HepG2 (cell line): Measurements from ENCODE around the gene NPW. TPM values are rescaled to one million over a fixed set of nuclear protein-coding genes. Genes with fewer than 3 reads are reported as not detected.

Experiments
- AFF4 ChIP-seq: sonication (generic); formaldehyde crosslinking; IDR thresholded peaks from 2 replicates; pipeline ENCODE4 v1.4.0; 2020; ENCODE audit warnings: missing genetic modification reagents
- ATAD3A ChIP-seq: sonication (generic); formaldehyde crosslinking; IDR thresholded peaks from 2 replicates; pipeline ENCODE4 v1.4.0; 2020; ENCODE audit warnings: missing genetic modification reagents
- KDM5A ChIP-seq: fragments of 200-600 bp; sonication (generic); IDR thresholded peaks from 2 replicates; pipeline ENCODE4 v1.7.0; 2018; ENCODE audit warnings: antibody characterized with exemption, mild to moderate bottlenecking, low read length, borderline replicate concordance
- MATR3 ChIP-seq: sonication (generic); formaldehyde crosslinking; IDR thresholded peaks from 2 replicates; pipeline ENCODE4 v1.4.0; 2020; ENCODE audit warnings: missing genetic modification reagents
- NFYC ChIP-seq: IDR thresholded peaks from 2 replicates; pipeline ENCODE4 v1.6.1; 2016; ENCODE audit warnings: missing genetic modification reagents, missing compliant biosample characterization
- NR0B2 ChIP-seq: sonication (generic); formaldehyde crosslinking; IDR thresholded peaks from 2 replicates; pipeline ENCODE4 v1.4.0; 2020; ENCODE audit warnings: mild to moderate bottlenecking, missing genetic modification reagents
- PLRG1 ChIP-seq: fragments of 450-650 bp; conservative IDR thresholded peaks from 2 replicates; pipeline ENCODE4 v1.6.1; 2016
- SOX6 ChIP-seq, 2 experiments: fragments of 450-650 bp in 1 of 2; sonication (generic) in 1 of 2; formaldehyde crosslinking in 1 of 2; IDR thresholded peaks; 2 replicates each; pipeline versions ENCODE4 v1.4.0 to v1.6.1; 2017 to 2020; ENCODE audit warnings: antibody characterized with exemption in 1 of 2, mild to moderate bottlenecking in 1 of 2, missing genetic modification reagents in 1 of 2
- TBX2 ChIP-seq: sonication (generic); formaldehyde crosslinking; IDR thresholded peaks from 2 replicates; pipeline ENCODE4 v1.5.0; 2020; ENCODE audit warnings: missing genetic modification reagents, mild to moderate bottlenecking, borderline replicate concordance
- TBX3 ChIP-seq: fragments of 450-650 bp; IDR thresholded peaks from 2 replicates; pipeline ENCODE4 v1.6.1; 2017; ENCODE audit warnings: antibody characterized with exemption, mild to moderate bottlenecking, inconsistent platforms, borderline replicate concordance
- TFDP1 ChIP-seq: IDR thresholded peaks from 2 replicates; pipeline ENCODE4 v1.6.1; 2016; ENCODE audit warnings: missing compliant biosample characterization, missing genetic modification reagents, borderline replicate concordance
- TSC22D2 ChIP-seq: sonication (generic); formaldehyde crosslinking; IDR thresholded peaks from 2 replicates; pipeline ENCODE4 v1.5.1; 2020; ENCODE audit warnings: missing genetic modification reagents, mild to moderate bottlenecking, borderline replicate concordance
- ZBTB3 ChIP-seq: sonication (generic); formaldehyde crosslinking; IDR thresholded peaks from 2 replicates; pipeline ENCODE4 v1.4.0; 2020; ENCODE audit warnings: low read depth, mild to moderate bottlenecking, moderate library complexity, missing genetic modification reagents, borderline replicate concordance
- ZNF547 ChIP-seq: sonication (generic); formaldehyde crosslinking; IDR thresholded peaks from 2 replicates; pipeline ENCODE4 v1.5.1; 2020; ENCODE audit warnings: mild to moderate bottlenecking, missing genetic modification reagents
- ZNF691 ChIP-seq: sonication (generic); formaldehyde crosslinking; IDR thresholded peaks from 2 replicates; pipeline ENCODE4 v1.4.0; 2020; ENCODE audit warnings: missing genetic modification reagents, low read depth, mild to moderate bottlenecking, borderline replicate concordance
- ZNF776 ChIP-seq: sonication (generic); formaldehyde crosslinking; IDR thresholded peaks from 2 replicates; pipeline ENCODE4 v1.4.0; 2020; ENCODE audit warnings: mild to moderate bottlenecking, missing genetic modification reagents
- ZSCAN12 ChIP-seq: sonication (generic); formaldehyde crosslinking; IDR thresholded peaks from 2 replicates; pipeline ENCODE4 v1.9.0; 2021; ENCODE audit warnings: mild to moderate bottlenecking, missing genetic modification reagents
- polyA plus RNA-seq, 8 experiments: library from polyadenylated mRNA; depleted of rRNA in 3 of 8; stranded (reverse) in 7 of 8; unstranded in 1 of 8; fragments of >200 nt; fragmentation: Illumina TruSeq in 4 of 8; extraction: Trizol in 4 of 8; gene quantifications; 2 replicates each; pipeline versions ENCODE4 v1.2.1 to v1.2.3, GENCODE V29; 2011 to 2016; ENCODE audit warnings: low read depth in 4 of 8, missing spikeins in 1 of 8, mixed read lengths in 1 of 8; ENCODE audit not compliant: insufficient read depth in 1 of 8
- total RNA-seq, 5 experiments: library from RNA; depleted of rRNA; stranded (reverse); fragments of >200 nt; fragmentation: Illumina TruSeq; extraction: Trizol; gene quantifications; 2 replicates each; pipeline ENCODE4 v1.2.3, GENCODE V29; 2016; ENCODE audit warnings: low read depth in 1 of 5
- TF ChIP-seq, protein P1 (sequence below): sonication (generic); formaldehyde crosslinking; IDR thresholded peaks from 2 replicates; pipeline ENCODE4 v1.5.0; 2020; ENCODE audit warnings: missing genetic modification reagents

NPW gene
- total and polyA plus RNA-seq, 2 of the 13 experiments (the other 11 are each of a cell fraction or from before 2014, with no cell fraction given), result 0.24 to 0.97 TPM

DNA sequence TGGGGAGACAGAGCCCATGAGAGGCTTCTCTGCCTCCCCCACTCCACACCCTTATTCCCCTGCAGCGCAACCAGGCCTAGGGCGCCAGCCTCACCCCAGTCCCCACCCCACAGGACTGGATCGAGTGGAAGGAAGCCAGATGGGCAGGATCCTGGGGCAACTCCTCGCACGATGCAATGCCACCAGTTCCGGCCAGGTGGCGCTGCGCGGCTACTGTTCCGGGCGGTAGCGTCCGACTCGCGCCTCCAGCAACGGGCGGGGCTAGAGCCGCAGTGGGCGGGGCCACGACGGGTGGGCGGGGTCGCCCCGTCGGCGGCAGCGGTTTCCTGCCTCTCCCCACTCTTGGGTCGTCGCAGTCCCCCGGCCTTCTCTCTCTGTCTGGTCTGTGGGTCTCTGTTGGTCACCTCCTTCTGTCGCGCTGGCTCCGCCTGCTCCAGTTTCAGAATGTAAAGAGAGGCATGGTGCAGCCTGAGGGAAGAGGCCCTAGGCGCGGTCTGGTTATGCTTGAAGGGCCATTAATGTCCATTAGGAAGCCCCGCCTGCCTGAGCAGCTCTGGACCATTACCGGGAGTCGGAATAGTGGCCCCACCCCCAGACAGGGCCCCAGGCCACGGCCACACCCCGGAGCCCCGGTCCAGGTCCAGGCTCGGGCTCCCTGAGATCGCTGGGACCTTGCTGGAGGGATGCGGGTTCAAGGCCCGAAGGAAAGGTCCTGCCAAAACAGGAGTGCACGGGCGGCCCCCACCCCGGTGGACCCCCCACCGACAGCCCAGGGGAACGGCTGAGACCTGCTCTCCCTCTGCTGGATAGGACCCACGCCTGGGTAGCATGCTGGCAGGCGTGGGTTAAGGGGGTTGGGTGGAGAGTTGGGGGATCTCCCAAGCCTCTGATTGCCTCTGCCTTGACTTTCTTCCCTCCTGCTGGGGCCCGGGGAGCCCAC, 3.8 kb downstream of the NPW start (continued):
- TF ChIP-seq KDM5A (0 out of 2 replicates have a peak, but pooled peaks have one; percentile 40), NR0B2 (CRISPR knock-in tag) (0 out of 2 replicates have a peak, but pooled peaks have one; percentile 29), TFDP1 (CRISPR knock-in tag) (peak; percentile 60; the same call in 1 of the 2 replicates), PLRG1 (no peak), ZNF776 (0 out of 2 replicates have a peak, but pooled peaks have one; percentile 62), ZNF691 (peak; percentile 75; the same call in 1 of the 2 replicates), NFYC (CRISPR knock-in tag) (peak; percentile 34; the same call in 1 of the 2 replicates), ATAD3A (no peak), ZBTB3 (peak; percentile 43; the same call in 1 of the 2 replicates), ZSCAN12 (no peak), SOX6 (IDR thresholded peaks at IDR 0.05) (no peak), SOX6 (CRISPR knock-in tag; IDR thresholded peaks at IDR 0.05) (peak; percentile 45; the same call in 1 of the 2 replicates), TBX2 (CRISPR knock-in tag) (peak; percentile 81), TSC22D2 (CRISPR knock-in tag) (no peak), MATR3 (CRISPR knock-in tag) (no peak), ZNF547 (0 out of 2 replicates have a peak, but pooled peaks have one; percentile 36), AFF4 (CRISPR knock-in tag) (no peak), TBX3 (no peak)
- TF ChIP-seq, protein P1, sequence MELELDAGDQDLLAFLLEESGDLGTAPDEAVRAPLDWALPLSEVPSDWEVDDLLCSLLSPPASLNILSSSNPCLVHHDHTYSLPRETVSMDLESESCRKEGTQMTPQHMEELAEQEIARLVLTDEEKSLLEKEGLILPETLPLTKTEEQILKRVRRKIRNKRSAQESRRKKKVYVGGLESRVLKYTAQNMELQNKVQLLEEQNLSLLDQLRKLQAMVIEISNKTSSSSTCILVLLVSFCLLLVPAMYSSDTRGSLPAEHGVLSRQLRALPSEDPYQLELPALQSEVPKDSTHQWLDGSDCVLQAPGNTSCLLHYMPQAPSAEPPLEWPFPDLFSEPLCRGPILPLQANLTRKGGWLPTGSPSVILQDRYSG, result no peak
